Activated T-helper 9 cell treated with anti-CD3 and anti-CD28 coated beads, Interleukin-2, amount 50 U/mL, for 16 hours (primary cell): ENCODE measurements around the gene EPN3.

Experiments
- DNase-seq: peaks from one replicate; pipeline ENCODE4 v3.0.0-alpha.2; 2020; ENCODE audit warnings: low read depth

The EPN3 gene

DNA sequence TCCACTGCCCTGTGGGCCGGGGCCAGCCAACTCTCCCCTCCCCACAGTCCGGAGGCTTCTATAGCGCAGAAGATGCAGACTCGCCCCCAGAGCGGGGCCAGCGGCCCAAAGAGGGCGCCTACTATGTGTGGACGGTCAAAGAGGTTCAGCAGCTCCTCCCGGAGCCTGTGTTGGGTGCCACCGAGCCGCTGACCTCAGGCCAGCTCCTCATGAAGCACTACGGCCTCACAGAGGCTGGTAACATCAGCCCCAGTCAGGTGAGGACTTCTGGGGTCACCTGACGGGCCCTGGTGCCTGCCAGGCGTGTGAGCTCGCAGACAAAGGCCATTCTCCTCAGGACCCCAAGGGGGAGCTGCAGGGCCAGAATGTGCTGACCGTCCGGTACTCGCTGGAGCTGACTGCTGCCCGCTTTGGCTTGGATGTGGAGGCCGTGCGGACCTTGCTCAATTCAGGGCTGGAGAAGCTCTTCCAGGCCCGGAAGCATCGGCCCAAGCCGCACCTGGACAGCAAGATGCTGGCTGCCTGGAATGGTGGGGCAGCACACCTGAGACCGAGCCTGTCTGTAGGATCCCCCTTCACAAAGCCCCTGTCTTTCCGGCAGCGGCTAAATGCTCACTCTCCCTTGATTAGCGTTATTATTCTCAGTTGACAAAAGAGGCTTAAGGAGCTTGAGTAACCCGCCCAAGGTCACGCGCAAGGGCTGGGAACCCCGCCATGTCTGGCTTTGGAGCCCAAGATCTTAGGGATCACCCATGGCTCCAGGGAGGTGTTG, 18.3 kb downstream of the EPN3 start:
- no peak for DNase-seq

DNA sequence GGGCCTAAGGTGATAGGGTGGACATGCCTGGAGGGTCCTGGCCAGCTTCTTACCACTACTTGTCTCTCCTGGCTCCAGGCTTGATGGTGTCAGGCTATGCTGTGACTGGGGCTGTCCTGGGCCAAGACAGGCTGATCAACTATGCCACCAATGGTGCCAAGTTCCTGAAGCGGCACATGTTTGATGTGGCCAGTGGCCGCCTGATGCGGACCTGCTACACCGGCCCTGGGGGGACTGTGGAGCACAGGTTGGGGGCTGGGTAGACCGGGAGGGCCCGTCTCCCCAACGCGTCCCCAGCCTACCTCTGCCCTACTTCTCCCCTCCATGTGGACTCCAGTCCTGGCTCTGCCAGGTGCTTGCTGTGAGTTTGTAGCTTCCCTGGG, 18.9 kb downstream of the EPN3 start:
- no peak for DNase-seq

DNA sequence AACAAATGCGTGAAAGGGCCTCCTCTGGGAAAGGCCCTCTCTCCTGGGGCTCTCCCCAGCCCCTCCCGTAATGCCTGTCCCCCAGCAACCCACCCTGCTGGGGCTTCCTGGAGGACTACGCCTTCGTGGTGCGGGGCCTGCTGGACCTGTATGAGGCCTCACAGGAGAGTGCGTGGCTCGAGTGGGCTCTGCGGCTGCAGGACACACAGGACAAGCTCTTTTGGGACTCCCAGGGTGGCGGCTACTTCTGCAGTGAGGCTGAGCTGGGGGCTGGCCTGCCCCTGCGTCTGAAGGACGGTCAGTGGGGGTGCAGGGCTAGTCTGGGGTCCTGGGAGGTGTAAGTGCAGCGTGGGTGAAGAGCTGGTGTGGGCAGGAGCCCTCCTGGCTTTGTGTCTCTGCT, 19.3 kb downstream of the EPN3 start:
- no peak for DNase-seq

DNA sequence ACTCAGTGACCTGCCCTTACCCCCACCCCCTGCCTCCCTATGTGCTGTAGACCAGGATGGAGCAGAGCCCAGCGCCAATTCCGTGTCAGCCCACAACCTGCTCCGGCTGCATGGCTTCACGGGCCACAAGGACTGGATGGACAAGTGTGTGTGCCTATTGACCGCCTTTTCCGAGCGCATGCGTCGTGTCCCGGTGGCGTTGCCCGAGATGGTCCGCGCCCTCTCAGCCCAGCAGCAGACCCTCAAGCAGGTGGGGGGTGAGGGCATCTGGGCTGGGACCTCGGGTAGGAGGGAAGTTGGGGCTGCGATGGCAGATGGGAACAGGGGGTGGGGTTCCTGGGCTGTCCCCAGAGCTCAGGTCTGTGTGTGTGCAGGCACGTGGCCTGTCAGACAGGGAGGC, 21.7 kb downstream of the EPN3 start:
- no peak for DNase-seq

DNA sequence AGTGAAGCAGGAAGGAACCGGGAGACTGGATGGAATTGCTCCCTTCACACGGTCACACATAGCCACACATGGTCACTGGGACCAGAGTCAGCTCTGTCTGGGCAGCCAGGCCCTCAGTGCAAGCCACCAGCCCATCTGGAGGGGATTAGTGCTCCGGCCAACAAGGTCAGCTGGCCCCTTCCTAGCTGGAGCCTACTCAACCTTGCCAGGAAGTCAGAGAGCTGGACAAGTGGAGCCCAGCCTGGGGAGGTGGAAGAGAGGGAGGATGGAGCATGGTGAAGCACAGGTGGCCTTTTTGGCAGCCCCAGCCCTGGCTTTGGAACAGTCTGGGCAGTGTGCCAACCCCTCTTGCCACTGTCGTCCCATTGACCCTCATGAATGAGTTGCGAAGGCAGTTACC, 24.3 kb downstream of the EPN3 start:
- no peak for DNase-seq

DNA sequence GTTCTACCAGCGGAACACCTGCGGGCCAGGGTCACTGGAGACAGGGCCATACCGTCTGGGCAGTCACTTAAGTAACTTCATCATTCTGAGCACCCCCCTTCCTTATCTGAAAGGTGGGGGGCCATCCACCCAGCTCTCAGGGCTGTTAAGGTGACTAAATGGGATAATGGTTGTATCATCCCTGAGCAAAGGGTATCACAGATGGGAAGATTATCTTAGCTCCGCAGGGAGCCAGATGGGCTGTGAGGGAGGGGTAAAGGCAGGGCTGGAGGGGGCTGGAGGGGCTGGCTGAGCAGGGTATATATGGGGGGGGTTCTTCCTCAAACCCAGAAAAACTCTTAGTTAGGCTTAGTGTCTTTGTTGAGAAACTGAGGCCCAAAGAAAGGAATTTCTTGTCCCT, 25.1 kb downstream of the EPN3 start:
- DNase-seq, result no peak

DNA sequence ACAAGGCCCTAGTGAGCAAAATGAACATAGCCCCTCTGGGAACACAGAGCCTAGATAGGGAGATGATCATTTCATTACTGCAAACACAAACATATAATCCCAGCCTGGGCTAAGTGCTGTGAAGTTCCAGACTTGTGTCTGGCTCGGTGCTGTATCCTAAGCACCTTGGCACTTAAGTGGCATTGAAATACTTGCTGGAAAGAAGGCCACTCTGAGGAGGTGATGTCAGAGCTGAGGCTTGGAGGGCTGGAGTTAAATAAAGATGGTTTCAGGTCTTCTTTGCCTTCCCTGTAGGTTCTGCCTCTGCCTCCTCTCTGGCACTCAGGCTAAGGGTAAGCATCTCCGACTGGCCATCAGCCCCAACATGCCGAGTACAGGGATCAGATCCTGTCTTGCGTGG, 25.6 kb downstream of the EPN3 start:
- DNase-seq, result no peak

DNA sequence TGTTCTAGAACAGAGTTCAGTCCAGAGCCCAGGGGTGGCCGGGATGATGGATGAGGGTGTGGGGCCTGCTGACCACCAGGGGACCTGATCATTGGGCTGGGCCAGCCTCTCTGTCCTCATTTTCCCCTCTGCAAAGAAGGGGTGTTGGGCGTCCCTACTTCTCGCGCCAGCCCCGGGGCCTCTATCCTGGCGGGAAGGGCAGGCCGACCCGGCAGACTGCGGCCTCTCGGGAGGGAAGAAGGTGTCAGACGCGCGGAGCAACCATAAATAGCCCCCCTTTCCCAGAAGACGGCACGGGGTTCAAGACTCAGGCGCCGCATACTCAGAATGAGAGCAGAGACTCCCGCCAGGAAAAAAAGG, 26.0 kb downstream of the EPN3 start:
- no peak for DNase-seq

DNA sequence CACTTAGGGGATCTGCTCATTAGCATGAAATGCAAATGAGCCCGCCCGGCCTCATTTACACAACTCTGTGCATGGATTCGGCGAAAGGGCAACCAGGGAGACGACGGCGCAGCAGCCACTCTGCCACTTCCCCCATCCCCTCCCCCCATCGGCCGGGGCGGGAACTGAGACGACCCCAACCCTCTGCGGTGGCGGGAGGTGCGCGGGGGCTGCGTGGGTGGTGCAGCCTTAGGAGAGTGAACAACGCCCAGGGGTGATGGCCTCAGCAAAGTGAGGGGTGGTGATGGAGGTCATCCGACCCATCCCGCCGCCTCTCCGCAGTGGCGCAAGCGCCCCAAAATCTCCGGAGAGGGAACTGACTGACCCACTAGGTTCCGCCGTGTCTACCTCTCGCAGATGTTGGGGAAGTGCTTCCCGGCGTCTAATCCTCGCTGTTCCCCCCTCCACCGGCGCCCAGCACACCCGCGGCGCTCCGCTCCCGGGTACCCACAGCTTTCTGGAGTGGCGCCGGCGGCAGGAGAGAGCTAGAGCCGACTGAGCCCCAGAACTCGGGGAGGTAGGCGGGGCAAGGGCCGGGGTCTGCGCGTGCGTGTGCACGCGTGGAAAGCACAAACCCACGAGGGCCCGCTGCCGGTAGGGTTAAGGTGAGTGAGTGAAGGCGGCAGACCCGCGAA, 26.5 kb downstream of the EPN3 start:
- DNase-seq, result no peak

DNA sequence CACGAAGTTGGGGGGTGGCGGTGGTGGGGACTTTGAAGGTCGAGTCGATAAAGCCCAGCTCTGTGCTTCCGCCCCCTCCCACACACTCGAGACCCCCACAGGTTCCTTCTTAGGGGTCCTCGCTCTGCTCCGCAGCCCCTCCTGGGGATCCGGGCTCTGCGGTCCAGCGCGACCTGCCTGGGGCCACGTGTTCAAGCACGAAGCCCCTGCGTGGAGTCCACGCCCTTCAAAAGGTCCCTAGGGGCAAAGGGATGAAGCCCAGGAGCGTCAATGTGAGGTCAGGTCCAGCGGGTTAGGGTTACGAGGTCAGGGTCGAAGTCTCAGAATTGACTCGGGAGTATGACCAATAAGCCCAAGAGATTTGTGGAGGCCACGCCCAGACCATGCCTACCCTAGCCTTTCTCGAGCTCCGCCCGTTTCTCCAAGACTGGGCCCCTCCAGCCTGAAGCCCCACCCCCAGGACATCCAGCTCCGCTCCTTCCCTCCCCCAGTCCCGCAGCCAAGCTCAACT, 27.2 kb downstream of the EPN3 start:
- DNase-seq, result no peak

DNA sequence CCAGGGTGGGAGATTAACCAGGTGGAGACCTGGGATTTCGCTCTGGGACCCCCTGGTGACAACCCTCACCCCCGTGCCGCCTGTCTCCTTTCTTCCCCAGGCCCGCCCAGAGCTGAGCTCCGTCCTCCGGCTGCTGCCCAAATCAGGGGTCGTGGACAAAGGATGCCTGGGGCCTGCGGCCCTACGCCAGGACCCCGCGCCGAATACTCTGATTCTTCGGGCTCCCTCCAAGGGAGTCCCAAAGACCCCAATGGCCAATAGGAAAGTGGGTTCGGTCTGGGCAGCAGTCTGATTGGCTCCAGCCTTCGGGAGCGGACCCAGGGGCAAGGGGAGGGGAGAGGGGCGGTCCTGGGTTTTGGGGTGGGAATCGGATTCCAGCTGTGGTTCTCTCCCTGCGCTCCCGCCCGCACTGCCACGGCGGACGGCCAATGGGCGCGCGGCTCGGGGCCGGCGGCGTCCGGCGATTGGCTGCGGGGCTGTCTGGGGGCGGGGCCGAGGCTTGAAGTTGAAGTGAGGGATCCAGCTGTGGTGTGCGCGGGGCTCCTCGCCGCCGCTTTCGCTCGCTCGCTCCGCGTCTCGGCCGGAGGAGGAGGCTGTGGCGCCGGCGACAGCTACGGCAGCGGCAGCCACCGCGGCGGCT, 27.8 kb downstream of the EPN3 start, which contains the start of gene CACNA1G:
CACNA1G (plus strand) TSS at position 531 of the 640 bp plus-strand sequence. CDS start 745 bp downstream, outside the sequence.
- peak; percentile 79 for DNase-seq

DNA sequence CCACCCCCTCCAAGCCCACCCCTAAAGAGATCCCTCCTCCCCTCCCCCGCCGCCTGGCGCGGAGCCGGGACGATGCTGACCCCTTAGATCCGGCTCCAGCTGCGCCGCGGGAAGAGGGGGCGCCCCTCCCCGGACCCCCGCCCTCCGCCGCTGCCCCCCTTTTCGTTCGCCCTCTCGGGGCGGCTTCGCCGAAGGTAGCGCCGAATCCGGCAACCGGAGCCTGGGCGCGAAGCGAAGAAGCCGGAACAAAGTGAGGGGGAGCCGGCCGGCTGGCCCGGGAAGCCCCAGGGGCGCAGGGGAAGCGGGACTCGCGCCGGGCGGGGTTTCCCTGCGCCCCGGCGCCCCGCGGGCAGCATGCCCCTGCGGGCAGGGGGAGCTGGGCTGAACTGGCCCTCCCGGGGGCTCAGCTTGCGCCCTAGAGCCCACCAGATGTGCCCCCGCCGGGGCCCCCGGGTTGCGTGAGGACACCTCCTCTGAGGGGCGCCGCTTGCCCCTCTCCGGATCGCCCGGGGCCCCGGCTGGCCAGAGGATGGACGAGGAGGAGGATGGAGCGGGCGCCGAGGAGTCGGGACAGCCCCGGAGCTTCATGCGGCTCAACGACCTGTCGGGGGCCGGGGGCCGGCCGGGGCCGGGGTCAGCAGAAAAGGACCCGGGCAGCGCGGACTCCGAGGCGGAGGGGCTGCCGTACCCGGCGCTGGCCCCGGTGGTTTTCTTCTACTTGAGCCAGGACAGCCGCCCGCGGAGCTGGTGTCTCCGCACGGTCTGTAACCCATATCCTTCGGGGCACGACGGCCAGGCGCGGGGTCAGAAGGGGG, 28.6 kb downstream of the EPN3 start:
- no peak for DNase-seq

DNA sequence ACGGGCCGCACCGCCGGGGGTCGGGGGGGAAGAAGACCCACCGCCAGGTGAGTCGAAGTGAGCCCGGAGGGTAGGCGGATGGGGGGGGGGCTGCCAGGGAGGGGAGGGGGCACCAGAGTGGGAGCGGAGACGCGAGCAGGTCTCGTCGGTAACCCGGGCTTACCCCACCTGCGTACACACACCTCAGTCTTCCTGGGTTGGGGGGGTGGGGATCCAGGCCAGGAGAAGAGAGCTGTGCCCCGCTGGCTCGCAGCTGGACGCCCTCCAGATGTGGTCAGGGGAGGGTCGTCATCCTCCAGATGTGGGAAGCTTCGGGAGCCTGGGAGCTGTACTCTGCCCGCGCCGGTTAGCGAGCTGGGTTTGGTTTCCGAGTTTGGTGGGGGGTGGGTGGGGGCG, 29.2 kb downstream of the EPN3 start:
- DNase-seq, result no peak

DNA sequence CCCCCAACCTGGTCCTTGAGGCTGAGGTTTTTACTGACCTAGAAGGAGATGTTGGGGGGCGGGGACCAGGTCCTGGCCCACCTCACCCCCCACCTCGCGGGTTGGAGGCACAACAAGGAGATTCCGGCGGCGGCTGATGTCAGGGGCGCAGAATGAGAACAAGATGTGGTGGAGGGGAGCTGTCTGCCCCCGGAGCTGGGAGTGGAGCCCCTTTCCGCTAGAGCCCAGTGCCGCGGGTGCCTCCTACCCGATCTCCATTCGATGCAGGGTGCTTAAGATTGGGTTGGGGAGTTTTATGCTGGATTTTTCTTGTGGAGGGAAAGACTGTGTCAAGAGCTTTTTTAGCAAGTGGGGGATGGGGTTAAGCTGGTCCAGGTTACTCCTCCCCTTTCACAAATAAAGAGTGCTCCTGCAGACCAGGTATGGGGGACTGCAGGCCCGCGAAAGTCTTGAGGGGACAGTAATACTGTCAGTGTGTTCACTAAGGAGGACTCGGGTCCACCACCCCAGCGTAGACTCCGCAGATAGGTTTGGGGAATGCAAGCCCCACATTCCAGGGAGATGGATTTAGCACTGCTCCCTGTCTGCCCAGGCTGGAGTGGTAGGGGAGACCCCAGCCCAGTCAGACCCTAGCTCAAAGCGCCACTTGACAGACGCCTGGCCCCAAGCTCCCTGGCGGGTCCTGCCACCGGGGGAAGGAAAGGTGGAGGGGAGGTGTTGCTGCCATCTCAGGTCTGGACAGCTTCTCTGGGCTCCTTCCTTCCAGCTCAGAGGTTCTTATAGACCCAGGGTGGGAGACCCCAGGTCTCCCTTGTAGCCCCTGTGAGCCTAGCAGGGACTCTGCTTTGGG, 29.9 kb downstream of the EPN3 start:
- DNase-seq, result no peak

DNA sequence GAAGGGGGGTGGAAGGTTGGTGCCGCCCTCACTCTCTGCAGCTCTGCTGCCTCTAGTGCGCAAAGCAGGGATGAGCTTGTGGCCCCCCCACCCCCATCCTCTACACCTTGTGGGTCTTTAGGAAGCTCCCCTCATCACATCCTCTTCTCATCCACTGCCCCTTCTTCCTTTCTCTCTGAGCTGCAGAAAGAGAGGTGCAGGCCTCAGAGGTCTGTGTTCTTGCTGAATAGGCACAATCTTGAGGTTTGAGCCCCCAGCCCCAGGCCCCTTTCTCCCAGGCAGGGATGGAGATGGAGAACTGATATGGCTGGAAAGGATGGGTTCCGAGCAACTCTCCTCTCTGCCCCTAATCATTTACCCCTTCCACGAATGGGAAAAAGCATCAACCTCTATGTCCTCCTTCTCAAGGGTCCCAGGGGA, 30.6 kb downstream of the EPN3 start:
- no peak for DNase-seq

DNA sequence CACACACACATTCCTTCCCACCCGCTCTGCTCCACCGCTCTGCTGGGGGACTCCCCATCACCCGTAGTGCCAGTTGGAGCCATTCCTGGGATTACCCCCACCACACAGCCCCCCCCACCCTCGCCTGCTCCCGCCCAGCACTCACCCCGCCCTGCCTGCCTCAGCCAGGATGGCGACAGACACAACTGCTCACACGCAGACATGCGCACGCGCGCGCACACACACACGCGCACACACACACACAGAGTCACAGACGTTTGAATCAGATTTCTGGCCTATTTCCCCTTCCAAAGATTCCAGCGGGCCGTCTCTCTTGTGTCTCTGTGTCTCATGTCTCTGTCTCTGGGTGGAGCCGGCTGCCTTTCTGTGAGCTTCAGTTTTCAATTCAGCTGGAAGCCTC, 32.4 kb downstream of the EPN3 start:
- no peak for DNase-seq

DNA sequence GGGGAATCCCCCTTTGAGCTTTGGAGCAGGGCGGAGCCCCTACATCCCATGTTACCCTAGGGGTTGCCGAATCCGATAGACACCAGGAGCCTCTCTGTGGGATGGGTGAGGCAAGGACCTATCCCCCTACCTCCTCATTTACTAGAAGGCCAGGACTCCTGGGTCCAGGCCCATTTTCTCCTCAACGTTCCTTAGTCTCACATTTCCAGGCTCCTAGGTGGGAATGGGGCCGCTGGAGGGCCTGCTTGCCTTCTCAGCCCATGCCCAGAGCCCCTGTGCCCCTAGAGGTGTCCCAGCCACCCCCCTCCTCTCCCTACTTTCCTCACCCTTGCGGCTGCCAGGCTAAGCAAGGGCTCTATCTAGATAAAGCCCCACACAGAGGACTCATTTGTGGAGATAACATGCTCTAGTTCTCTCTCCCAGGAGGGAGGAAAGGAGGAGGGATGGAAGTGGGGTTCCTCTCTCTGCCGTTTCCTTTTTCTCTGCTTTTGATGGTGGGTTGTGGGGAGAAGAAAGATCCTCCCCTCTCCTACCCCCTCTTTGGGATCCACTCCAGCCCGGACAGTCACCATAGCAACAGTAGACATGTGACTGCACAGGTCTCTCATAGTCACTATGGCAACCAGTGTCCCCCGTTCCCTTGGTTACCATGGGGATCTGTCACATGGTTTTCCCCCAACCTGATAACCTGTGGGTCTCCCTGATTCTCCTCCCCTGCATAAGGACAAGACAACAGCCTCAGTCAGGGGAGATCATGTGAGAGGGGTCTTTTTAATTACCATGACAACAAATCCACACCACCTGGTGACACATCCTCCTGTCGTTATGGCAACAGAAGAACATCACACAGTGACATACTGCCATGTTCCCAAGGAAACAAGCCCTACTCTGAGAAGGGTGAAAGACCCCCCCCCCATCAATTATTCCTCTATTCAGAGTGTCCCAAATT, 33.1 kb downstream of the EPN3 start:
- no peak for DNase-seq

DNA sequence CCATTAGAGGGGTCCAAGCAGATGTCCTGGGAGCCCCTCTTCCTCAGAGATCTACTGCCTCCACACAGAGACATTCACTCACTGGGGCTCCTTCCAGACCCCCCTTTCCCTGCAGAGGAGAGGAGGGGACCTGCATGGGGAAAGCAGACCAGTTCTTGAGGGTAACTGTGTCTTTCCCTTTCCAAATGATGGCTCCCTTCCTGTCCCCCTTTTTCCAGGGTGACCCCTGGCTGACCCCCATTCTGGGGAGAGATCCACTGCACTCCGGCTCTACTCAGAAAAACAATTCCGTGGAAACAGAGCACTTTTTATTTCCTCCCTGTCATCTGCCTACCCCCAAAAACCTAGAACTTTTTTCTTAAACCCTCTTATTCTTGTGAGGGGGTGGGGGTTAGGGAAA, 34.4 kb downstream of the EPN3 start:
- DNase-seq, result no peak

DNA sequence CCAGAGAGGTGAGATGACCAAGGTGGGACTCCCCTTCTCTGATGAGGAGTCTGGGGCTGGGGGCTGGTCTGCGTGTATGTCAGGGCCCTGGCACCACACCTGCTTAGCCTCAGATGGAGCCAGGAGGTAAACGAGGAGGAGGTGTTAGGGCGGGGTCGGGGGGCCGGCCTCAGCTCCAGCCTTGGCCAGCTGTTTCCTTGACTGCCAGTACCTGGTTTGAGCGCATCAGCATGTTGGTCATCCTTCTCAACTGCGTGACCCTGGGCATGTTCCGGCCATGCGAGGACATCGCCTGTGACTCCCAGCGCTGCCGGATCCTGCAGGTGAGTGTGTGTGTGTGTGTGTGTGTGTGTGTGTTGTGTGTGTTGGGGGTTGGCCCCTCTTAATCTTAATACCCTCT, 36.1 kb downstream of the EPN3 start:
- no peak for DNase-seq

DNA sequence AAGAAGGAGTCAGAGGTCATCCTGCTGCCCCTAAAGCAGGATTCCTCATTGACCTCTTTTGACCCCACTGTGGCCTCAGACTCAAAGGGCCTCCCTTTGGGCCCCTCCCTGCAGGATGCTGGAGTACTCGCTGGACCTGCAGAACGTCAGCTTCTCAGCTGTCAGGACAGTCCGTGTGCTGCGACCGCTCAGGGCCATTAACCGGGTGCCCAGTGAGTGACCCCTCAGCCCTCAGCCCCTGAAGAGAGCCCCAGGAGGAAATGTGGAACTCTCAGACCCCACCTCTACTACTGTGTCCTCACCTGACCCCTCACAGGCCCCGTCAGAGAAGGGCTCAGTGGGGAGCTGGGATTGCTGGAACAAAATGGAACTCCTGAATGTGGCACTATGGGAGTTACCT, 37.1 kb downstream of the EPN3 start:
- no peak for DNase-seq
